IPS-18c (cell line): ENCODE measurements around the gene ZNF646.

Experiments used
- H3K4me3 ChIP-seq: 2 replicates; pipeline ENCODE4 v1.7.0; 2013; ENCODE audit warnings: low read depth, mild to moderate bottlenecking, low read length, moderate library complexity; ENCODE audit not compliant: insufficient read depth
- H3K9me3 ChIP-seq: one replicate; pipeline ENCODE4 v1.6.1; 2013; ENCODE audit warnings: mild to moderate bottlenecking, low read length, moderate library complexity; ENCODE audit not compliant: control insufficient read depth, insufficient read depth

Gene ZNF646

GRCh38 chr16:31112711-31113110 is 38.5 kb downstream of the ZNF646 start:
- Histone ChIP-seq H3K9me3 (no peaks in the 10 kb centered on the region), H3K4me3 (no peak overlapping the region)

DNA sequence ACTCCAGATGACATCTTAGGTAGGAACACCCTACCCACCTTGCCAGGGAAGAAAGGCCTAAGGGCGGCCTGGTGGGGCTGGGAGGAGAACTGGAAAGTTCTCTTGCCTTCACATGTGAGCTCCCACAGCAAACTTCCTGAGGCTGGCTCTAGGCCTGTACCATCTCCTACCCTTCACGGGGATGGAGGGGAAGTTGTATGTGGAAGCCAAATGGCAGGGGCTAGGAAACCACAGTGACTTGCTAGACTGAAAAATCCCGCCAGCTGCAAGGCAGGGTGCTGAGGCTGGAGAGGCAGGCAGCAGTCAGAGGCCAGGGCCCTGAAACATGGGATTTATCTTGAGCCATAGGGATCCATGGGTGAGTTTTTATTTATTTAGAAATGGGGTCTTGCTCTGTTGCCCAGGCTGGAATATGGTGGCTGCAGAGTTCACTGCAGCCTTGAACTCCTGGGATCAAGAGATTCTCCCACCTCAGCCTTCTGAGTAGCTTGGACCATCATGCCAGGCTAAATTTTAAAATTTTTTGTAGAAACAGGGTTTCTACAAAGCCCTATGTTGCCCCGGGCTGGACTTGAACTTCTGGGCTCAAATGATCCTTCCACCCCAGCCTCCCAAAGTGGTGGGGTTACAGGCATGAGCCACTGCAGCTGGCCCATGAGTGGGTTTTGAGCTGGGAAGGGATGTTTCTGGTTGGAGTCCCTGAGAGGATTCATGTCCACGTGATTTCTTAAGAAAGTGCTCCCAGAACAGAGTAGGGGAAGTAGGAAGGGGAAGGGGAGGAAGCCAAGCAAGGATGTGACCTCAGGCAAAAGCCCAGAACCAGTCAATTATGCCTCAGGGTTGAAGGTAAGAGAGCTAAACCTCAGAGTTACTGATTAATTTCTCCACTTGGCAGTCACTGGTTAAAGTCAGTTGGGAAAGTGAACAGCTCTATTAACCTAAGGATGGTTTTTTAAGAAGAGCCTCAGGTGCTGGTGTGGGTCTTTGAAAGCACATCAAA is 39.2 kb downstream of the ZNF646 start:
- Histone ChIP-seq H3K9me3 (no peaks in the 10 kb centered on the region), H3K4me3 (no peak overlapping the region)

DNA sequence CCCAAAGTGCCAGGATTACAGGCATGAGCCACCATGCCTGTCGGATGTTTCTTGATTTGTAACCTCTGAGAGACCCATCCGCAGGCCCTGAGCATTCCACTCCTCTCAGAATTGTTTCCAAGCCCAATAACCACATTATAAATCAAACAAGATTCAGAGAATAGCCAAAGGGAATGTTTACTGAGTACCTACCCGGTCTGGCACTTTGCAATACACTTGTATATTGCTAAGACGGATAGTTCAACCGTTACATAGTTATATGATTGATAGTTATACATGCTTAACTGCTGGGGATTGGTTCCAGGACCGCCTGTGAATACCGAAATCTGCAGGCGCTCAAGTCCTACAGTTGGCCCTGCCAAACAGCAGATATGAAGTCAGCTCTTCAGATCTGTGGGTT is 40.2 kb downstream of the ZNF646 start:
- Histone ChIP-seq H3K4me3 (no peak overlapping the region), H3K9me3 (no peaks in the 10 kb centered on the region)

DNA sequence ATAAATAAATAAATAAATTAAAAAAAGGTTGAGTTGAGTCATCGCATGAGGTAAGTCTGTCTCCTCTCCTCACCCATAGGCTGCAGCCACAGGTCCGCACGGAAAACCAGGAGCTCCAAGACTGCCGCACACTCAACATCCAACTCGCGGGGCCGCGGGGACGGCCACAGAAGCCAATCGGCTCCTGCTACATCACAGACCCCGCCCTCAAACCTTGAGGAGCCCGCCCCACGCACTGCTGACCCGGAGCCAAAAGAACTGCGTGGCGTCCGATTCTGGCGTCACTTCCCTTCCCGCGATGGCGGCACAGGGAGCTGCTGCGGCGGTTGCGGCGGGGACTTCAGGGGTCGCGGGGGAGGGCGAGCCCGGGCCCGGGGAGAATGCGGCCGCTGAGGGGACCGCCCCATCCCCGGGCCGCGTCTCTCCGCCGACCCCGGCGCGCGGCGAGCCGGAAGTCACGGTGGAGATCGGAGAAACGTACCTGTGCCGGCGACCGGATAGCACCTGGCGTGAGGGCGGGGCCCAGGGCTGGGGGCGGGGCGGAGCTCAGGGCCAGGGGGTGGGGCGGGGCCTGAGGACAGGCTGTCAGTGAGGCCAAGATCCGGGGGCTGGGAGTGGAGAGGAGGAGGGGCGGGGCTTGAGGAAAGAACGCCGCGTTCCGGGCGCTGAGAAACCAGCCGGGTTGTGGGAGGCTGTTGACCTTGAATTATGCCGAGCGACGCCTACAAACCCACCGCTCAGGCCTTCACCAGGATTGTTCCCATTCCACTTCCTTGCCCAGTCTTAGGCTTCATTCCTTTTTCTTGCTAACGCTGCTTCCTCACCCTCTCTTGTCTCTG is 43.4 kb downstream of the ZNF646 start, which contains the start of gene KAT8:
Gene KAT8, plus strand, starts transcription at position 281 of the 839 bp plus-strand sequence. Its CDS starts 18 bp downstream, at position 299.
- H3K4me3 ChIP-seq = peak within 1 kb of the TSS; percentile 91
- H3K9me3 ChIP-seq = no peaks in the 10 kb centered on the region

GRCh38 chr16:31118223-31119155 is 44.3 kb downstream of the ZNF646 start:
- H3K9me3 ChIP-seq = no peaks in the 10 kb centered on the region
- peak overlapping the region; percentile 65 for H3K4me3 ChIP-seq

DNA sequence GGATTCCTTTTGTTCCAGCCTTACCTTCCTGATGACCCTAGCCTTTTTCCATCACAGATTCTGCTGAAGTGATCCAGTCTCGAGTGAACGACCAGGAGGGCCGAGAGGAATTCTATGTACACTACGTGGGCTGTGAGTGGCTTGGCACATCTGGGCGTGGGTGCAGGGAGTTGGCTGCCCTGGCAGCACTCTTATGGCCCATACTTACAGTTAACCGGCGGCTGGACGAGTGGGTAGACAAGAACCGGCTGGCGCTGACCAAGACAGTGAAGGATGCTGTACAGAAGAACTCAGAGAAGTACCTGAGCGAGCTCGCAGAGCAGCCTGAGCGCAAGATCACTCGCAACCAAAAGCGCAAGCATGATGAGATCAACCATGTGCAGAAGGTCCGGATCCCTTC is 45.9 kb downstream of the ZNF646 start:
- Histone ChIP-seq H3K9me3 (no peaks in the 10 kb centered on the region), H3K4me3 (no peak overlapping the region)

GRCh38 chr16:31125844-31126243 is 51.6 kb downstream of the ZNF646 start:
- Histone ChIP-seq H3K4me3 (no peak overlapping the region), H3K9me3 (peaks cover 2% of the 10 kb centered on the region)

DNA sequence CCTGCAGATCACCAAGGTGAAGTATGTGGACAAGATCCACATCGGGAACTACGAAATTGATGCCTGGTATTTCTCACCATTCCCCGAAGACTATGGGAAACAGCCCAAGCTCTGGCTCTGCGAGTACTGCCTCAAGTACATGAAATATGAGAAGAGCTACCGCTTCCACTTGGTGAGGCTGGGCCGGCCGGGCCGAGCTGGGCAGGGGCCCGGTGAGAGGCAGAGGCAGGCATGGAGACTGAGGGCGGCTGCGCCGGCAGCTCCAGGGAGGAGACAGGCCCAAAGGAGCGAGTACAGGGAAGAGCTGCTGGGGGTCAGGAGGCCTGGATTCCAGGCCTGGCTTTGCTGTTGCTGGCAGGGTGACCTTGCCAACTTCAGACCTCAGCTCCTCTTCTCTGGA is 53.0 kb downstream of the ZNF646 start:
- H3K9me3 ChIP-seq = peaks cover 2% of the 10 kb centered on the region
- no peak overlapping the region for H3K4me3 ChIP-seq

GRCh38 chr16:31128711-31129567 is 54.7 kb downstream of the ZNF646 start:
- Histone ChIP-seq H3K4me3 (no peak overlapping the region), H3K9me3 (peaks cover 2% of the 10 kb centered on the region)

GRCh38 chr16:31129568-31130335 is 55.5 kb downstream of the ZNF646 start:
- Histone ChIP-seq H3K4me3 (no peak overlapping the region), H3K9me3 (peaks cover 2% of the 10 kb centered on the region)

- H3K4me3 ChIP-seq = no peak overlapping the region
- H3K9me3 ChIP-seq = peaks cover 2% of the 10 kb centered on the region
Measured at GRCh38 chr16:31130336-31130891, 56.2 kb downstream of the ZNF646 start.

DNA sequence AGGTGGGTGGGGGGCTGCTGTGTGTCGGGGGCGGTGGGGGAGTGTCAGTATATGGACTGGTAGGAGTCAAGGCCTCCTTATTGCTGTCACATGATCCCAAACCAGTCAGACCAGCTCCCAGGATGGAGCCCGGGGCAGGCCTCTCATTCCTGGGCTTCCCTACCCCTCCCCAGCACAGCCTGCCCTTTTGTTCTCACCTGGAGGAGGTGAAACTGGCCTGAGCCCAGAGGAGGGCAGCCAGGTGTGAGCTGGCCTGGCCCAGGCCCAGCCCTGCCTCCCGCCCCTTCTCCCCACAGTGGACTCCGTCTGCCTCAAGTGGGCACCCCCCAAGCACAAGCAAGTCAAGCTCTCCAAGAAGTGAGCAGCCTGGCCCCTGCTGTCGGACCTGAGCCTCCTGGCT is 56.7 kb downstream of the ZNF646 start:
- peaks cover 2% of the 10 kb centered on the region for H3K9me3 ChIP-seq
- no peak overlapping the region for H3K4me3 ChIP-seq

- no peak overlapping the region for H3K4me3 ChIP-seq
- peaks cover 2% of the 10 kb centered on the region for H3K9me3 ChIP-seq
Measured at GRCh38 chr16:31131416-31131815, 57.2 kb downstream of the ZNF646 start.

- H3K4me3 ChIP-seq = no peak overlapping the region
- H3K9me3 ChIP-seq = peaks cover 2% of the 10 kb centered on the region
Measured at GRCh38 chr16:31131841-31132271, 57.6 kb downstream of the ZNF646 start.

DNA sequence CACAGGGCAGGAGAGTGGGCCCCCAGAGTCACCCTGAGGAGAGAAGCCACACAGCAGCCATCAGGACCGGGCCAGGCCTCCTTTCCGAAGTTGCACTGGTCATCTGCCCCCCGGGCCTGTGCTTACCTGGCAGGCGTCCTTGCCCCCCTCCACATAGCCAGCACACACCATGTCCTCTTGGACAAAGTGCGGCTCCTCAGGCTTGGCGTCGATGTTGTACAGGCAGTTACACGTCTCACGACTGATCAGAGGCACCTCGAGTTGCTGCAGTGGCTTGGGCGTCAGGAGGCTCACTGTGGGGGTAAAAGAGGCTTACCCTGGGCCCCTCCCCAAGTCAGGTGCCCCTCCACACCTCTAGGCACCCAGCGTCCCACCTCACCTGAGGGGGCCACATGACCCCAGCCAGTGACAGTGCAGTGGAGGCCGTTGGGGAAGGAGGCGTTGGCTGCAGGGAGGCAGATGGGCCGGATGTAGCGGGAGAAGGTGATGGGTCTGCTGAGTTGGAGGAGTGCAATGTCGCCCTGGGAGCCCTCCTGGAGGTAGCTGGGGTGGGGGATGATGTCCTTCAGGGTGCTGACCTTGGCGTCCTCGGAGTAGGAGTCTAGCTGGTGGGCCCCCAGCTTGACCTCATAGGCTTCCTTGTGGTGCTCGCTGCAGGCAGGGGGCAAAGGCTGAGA is 58.2 kb downstream of the ZNF646 start:
- no peak overlapping the region for H3K4me3 ChIP-seq
- H3K9me3 ChIP-seq = peaks cover 2% of the 10 kb centered on the region
